Heart left ventricle (tissue), 16 donors: ENCODE measurements around the gene ADGRL3. TPM values are rescaled to one million over a fixed set of nuclear protein-coding genes. Genes with fewer than 3 reads are reported as not detected.

Experiments used
- ATAC-seq, 4 donors: fragments of 200-7000 bp; cut with Tn5 transposase; one replicate each; pipeline ENCODE4 v1.9.1; 2020 to 2022; ENCODE audit warnings: moderate library complexity in 4 of 4, mild to moderate bottlenecking in 3 of 4, moderate number of reproducible peaks in 1 of 4
- DNase-seq, 5 donors: peaks; one replicate each; pipeline ENCODE4 v3.0.0-alpha.2; 2020
- H3K27ac ChIP-seq, 12 donors: fragments of 200-600 bp; sonication (generic) in 4 of 12; one replicate each; pipeline versions ENCODE4 v1.5.0 to v1.8.0; 2016 to 2022; ENCODE audit warnings: mild to moderate bottlenecking in 2 of 12
- H3K27me3 ChIP-seq, 9 donors: fragments of 200-600 bp; sonication (generic) in 2 of 9; one replicate each; pipeline versions ENCODE4 v1.5.1 to v1.8.0; 2016 to 2022; ENCODE audit warnings: mild to moderate bottlenecking in 3 of 9
- H3K36me3 ChIP-seq, 9 donors: fragments of 200-600 bp; sonication (generic) in 2 of 9; one replicate each; pipeline versions ENCODE4 v1.5.0 to v1.8.0; 2018 to 2022; ENCODE audit warnings: mild to moderate bottlenecking in 2 of 9
- H3K4me1 ChIP-seq, 12 donors: fragments of 200-600 bp; sonication (generic) in 4 of 12; one replicate each; pipeline versions ENCODE4 v1.5.0 to v1.8.0; 2016 to 2022; ENCODE audit warnings: mild to moderate bottlenecking in 3 of 12
- H3K4me3 ChIP-seq, 12 donors: fragments of 200-600 bp; sonication (generic) in 4 of 12; one replicate each; pipeline versions ENCODE4 v1.5.0 to v1.8.0; 2017 to 2022; ENCODE audit warnings: mild to moderate bottlenecking in 9 of 12, moderate library complexity in 4 of 12
- H3K9me3 ChIP-seq, 12 donors: fragments of 200-600 bp; sonication (generic) in 4 of 12; one replicate each; pipeline versions ENCODE4 v1.5.0 to v1.8.0; 2016 to 2022; ENCODE audit warnings: mild to moderate bottlenecking in 1 of 12
- CTCF ChIP-seq, 12 donors: fragments of 200-600 bp; sonication (generic) in 4 of 12; IDR thresholded peaks; one replicate each; pipeline versions ENCODE4 v1.5.0 to v1.8.0; 2018 to 2022; ENCODE audit warnings: antibody characterized with exemption in 12 of 12, mild to moderate bottlenecking in 5 of 12
- POLR2A ChIP-seq, 2 donors: fragments of 450-650 bp; IDR thresholded peaks; one replicate each; pipeline ENCODE4 v1.6.1; 2017; ENCODE audit warnings: antibody characterized with exemption in 2 of 2, mild to moderate bottlenecking in 2 of 2, moderate library complexity in 2 of 2
- WGBS, 4 donors: extraction: QIAGEN DNeasy Blood & Tissue Kit in 2 of 4; methylation state at CpG; one replicate each; pipeline versions ENCODE4 v1.1.5 to v1.1.7; 2013 to 2018; 5-methylcytosine and 5-hydroxymethylcytosine counted together
- intact Hi-C, 10 donors: fragments of 100-400 bp; cut with DNase I; formaldehyde crosslinking; loops; one replicate each; pipeline versions ENCODE4 v1.11.1 to v1.14.2; 2022
- polyA plus RNA-seq, 2 donors: library from polyadenylated mRNA; stranded (reverse); fragments of 200-250 nt; gene quantifications; one replicate each; pipeline ENCODE4 v1.2.3, GENCODE V29; 2013
- total RNA-seq, 9 donors: library from RNA; depleted of rRNA in 2 of 9; stranded (reverse); fragments of >200 nt in 2 of 9; fragmentation: NEBNext Ultra II Directional in 3 of 9; extraction: Animal tissue kit (Norgen Biotek cat#: 25700) in 3 of 9; gene quantifications; one replicate each; pipeline versions ENCODE4 v1.1.0 to v1.2.4, GENCODE V29; 2016 to 2023
- donor health status: ischemic (EF 13 %, LVEDD 7.1; RV severe dilation, severe dysfunction).
- donor health status: healthy with polysubstance abuse.
- donor health status: DM: no; HTN: yes; CAD: no.
- donor health status: DM: no; HTN: no; CAD: no.
- donor health status: ischemic (EF 25% LVEDD 6.9; RV normal size, moderate dysfunction).
- donor health status: ischemic (EF 25% LVEDD 5.7; RV mildly dilated, moderate dysfunction).
- donor health status: healthy.
- donor health status: DM: yes; HTN: yes; CAD: no.
- donor health status: ischemic (EF 35%, LVEDD 5.7; RV mildly dilated, moderate dysfunction).
- donor health status: nonischemic (EF 11% LVEDD 7.7; RV severe dilation, severe dysfunction).
- donor health status: DM: yes; HTN: yes; CAD: no.
- donor health status: PGD.
- donor health status: ischemic (EF 29% LVEDD 5.4; RV normal size, mild dysfunction).
- donor health status: nonischemic (EF 23%, LVEDD 6.1; RV moderate dilation, normal function).

The ADGRL3 gene
- total and polyA plus RNA-seq, 11 donors: 0.84 to 24.4 (median 7.6) TPM

GRCh38 chr4:61827907-61828391 lies 627.8 kb downstream of the ADGRL3 start:
- Histone ChIP-seq H3K36me3 (no peaks in the 10 kb centered on the region), H3K27ac (no peak overlapping the region), H3K9me3 (no peaks in the 10 kb centered on the region), H3K4me3 (no peak overlapping the region), H3K27me3 (no peaks in the 10 kb centered on the region), H3K4me1 (no peaks in the 10 kb centered on the region)
- no peak for TF ChIP-seq CTCF (IDR thresholded peaks at IDR 0.05)
- no peak for TF ChIP-seq POLR2A (IDR thresholded peaks at IDR 0.05)
- ATAC-seq: no peak
- DNase-seq: no peak
- WGBS, 4 donors: 27 to 50% (median 36%) methylated on average over 1 of the region's 1 CpG
- intact Hi-C loops: no loop called here

- TF ChIP-seq CTCF (IDR thresholded peaks at IDR 0.05) (no peak), POLR2A (IDR thresholded peaks at IDR 0.05) (no peak)
- no peaks in the 10 kb centered on the region for H3K36me3 ChIP-seq
- no peak overlapping the region for H3K27ac ChIP-seq
- no peaks in the 10 kb centered on the region for H3K4me1 ChIP-seq
- intact Hi-C loops: no loop called here
- no peak for DNase-seq
- 83 to 91% (median 85%) methylated on average over 3 of the region's 3 CpGs for WGBS, 4 donors
- no peak overlapping the region for H3K4me3 ChIP-seq
- no peak for ATAC-seq
- no peaks in the 10 kb centered on the region for H3K27me3 ChIP-seq
- H3K9me3 ChIP-seq: no peaks in the 10 kb centered on the region
Observed at GRCh38 chr4:61828960-61829359, 628.8 kb downstream of the ADGRL3 start.

GRCh38 chr4:61831987-61832386 lies 631.9 kb downstream of the ADGRL3 start:
- ATAC-seq (no peak), DNase-seq (no peak)
- H3K9me3 ChIP-seq: no peaks in the 10 kb centered on the region
- no peak overlapping the region for H3K27ac ChIP-seq
- H3K27me3 ChIP-seq: no peaks in the 10 kb centered on the region
- WGBS, 4 donors: 68 to 88% (median 77%) methylated on average over 1 of the region's 1 CpG
- H3K4me3 ChIP-seq: no peak overlapping the region
- no peaks in the 10 kb centered on the region for H3K36me3 ChIP-seq
- no peaks in the 10 kb centered on the region for H3K4me1 ChIP-seq
- TF ChIP-seq CTCF (IDR thresholded peaks at IDR 0.05) (no peak), POLR2A (IDR thresholded peaks at IDR 0.05) (no peak)
- intact Hi-C loops: no loop called here

- TF ChIP-seq CTCF (IDR thresholded peaks at IDR 0.05) (no peak), POLR2A (IDR thresholded peaks at IDR 0.05) (no peak)
- Histone ChIP-seq H3K36me3 (no peaks in the 10 kb centered on the region), H3K4me3 (no peak overlapping the region), H3K4me1 (no peaks in the 10 kb centered on the region), H3K9me3 (no peaks in the 10 kb centered on the region), H3K27ac (no peak overlapping the region), H3K27me3 (no peaks in the 10 kb centered on the region)
- ATAC-seq: no peak
- WGBS, 4 donors: 64 to 75% (median 68%) methylated on average over 2 of the region's 2 CpGs
- no peak for DNase-seq
- intact Hi-C loops: no loop called here
Observed at GRCh38 chr4:61837395-61837794, 637.3 kb downstream of the ADGRL3 start.
